Lower leg skin (tissue), 4 donors: ENCODE results near the gene C2orf76. TPM values are rescaled to one million over a fixed set of nuclear protein-coding genes. Genes with fewer than 3 reads are reported as not detected.

Source experiments
- DNase-seq, 2 donors: peaks; one replicate each; pipeline ENCODE4 v3.0.0-alpha.2; 2019; ENCODE audit warnings: low spot score in 2 of 2
- H3K4me3 ChIP-seq: fragments of 200-600 bp; sonication (generic); 2 replicates; pipeline ENCODE4 v1.5.1; 2017; ENCODE audit warnings: mild to moderate bottlenecking, low read depth; ENCODE audit not compliant: poor library complexity, severe bottlenecking
- POLR2A ChIP-seq, 2 donors: fragments of 450-650 bp; IDR thresholded peaks; one replicate each; pipeline ENCODE4 v1.6.1; 2016 to 2017; ENCODE audit warnings: antibody characterized with exemption in 2 of 2, mild to moderate bottlenecking in 1 of 2, moderate library complexity in 1 of 2
- WGBS, 2 donors: methylation state at CpG; one replicate each; pipeline ENCODE4 v1.1.5; 2018; 5-methylcytosine and 5-hydroxymethylcytosine counted together
- intact Hi-C: fragments of 100-400 bp; cut with DNase I; formaldehyde crosslinking; loops from one replicate; pipeline ENCODE4 v1.15.0; 2023; ENCODE audit warnings: low total_unique reads
- total RNA-seq, 4 donors: library from RNA; depleted of rRNA; stranded (reverse); fragments of >200 nt; gene quantifications; one replicate each; pipeline ENCODE4 v1.1.0, GENCODE V29; 2016
- TF ChIP-seq, protein P1 (sequence below), 3 donors: fragments of 450-650 bp; IDR thresholded peaks; one replicate each; pipeline ENCODE4 v1.5.1; 2016; ENCODE audit warnings: antibody characterized with exemption in 3 of 3, mild to moderate bottlenecking in 3 of 3, moderate library complexity in 2 of 3

The C2orf76 gene
- total RNA-seq, 4 donors from 2014 or later, result 13.3 to 18.3 (median 16.7) TPM

DNA sequence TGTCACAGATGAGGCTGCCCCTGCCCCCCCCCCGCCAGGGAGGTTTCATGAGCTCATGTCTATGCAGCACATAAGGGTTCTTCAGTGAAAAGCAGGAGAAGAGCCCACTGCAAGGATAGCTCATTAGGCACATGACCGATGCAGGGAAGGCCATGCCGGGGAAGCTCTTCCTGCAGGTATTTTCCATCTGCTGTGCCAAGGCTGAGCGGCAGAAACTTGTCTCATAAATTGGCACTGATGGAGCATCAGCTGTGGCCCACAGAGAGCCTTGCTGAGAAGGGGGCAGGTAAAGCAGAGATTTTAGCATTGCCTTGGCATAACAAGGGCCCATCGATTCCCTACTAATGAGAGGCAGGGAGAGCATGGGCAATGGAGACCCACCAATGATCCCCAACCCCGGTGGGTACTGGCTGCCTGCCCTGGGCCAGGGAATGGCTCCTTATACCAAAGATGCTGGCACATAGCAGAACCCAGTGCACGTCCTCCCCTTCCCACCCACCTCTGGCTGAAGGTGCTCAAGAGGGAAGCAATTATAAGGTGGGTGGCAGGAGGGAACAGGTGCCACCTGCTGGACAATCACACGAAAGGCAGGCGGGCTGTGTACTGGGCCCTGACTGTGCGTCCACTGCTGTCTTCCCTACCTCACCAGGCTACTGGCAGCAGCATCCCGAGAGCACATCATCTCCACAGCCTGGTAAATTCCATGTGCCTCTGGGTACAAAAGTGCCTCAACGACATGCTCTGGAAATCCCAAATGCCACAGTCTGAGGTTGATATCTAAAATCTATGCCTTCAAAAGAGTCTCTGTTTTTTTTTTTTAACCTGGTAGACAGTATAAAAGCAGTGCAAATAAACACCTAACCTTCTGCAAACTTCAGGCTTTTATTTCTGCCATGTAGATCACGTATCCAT, 101.6 kb downstream of the C2orf76 start:
- WGBS, 2 donors, result 59 to 63% methylated on average over 12 to 13 of the region's 13 CpGs
- no peak overlapping the region for H3K4me3 ChIP-seq
- DNase-seq, result peak in 1 of 2 donors; percentile 81
- intact Hi-C loops, result no loop called here
- no peak for TF ChIP-seq POLR2A (IDR thresholded peaks at IDR 0.05)
- TF ChIP-seq, protein P1, sequence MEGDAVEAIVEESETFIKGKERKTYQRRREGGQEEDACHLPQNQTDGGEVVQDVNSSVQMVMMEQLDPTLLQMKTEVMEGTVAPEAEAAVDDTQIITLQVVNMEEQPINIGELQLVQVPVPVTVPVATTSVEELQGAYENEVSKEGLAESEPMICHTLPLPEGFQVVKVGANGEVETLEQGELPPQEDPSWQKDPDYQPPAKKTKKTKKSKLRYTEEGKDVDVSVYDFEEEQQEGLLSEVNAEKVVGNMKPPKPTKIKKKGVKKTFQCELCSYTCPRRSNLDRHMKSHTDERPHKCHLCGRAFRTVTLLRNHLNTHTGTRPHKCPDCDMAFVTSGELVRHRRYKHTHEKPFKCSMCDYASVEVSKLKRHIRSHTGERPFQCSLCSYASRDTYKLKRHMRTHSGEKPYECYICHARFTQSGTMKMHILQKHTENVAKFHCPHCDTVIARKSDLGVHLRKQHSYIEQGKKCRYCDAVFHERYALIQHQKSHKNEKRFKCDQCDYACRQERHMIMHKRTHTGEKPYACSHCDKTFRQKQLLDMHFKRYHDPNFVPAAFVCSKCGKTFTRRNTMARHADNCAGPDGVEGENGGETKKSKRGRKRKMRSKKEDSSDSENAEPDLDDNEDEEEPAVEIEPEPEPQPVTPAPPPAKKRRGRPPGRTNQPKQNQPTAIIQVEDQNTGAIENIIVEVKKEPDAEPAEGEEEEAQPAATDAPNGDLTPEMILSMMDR (IDR thresholded peaks at IDR 0.05), result no peak

DNA sequence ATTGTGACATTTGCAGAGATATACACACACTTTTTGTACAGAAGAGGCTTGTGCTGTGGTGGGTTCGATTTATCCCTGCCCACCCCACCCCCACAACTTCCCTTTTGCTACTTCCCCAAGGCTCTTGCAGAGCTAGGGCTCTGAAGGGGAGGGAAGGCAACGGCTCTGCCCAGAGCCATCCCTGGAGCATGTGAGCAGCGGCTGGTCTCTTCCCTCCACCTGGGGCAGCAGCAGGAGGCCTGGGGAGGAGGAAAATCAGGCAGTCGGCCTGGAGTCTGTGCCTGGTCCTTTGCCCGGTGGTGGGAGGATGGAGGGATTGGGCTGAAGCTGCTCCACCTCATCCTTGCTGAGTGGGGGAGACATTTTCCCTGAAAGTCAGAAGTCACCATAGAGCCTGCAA, 103.0 kb downstream of the C2orf76 start:
- intact Hi-C loops, result no loop called here
- peak in 1 of 2 donors; percentile 45 for DNase-seq
- no peak overlapping the region for H3K4me3 ChIP-seq
- WGBS, 2 donors, result 66 to 75% methylated on average over 5 of the region's 5 CpGs
- TF ChIP-seq, protein P1 (IDR thresholded peaks at IDR 0.05), result no peak
- no peak for TF ChIP-seq POLR2A (IDR thresholded peaks at IDR 0.05)

DNA sequence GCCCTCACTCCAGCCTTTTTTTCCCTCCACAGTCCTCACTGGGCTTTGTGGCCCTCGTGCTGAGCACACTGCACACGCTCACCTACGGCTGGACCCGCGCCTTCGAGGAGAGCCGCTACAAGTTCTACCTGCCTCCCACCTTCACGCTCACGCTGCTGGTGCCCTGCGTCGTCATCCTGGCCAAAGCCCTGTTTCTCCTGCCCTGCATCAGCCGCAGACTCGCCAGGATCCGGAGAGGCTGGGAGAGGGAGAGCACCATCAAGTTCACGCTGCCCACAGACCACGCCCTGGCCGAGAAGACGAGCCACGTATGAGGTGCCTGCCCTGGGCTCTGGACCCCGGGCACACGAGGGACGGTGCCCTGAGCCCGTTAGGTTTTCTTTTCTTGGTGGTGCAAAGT, 103.6 kb downstream of the C2orf76 start:
- no peak overlapping the region for H3K4me3 ChIP-seq
- DNase-seq, result peak in 1 of 2 donors; percentile 61
- WGBS, 2 donors, result 94 to 95% methylated on average over 23 of the region's 23 CpGs
- intact Hi-C loops, result no loop called here
- TF ChIP-seq, protein P1 (IDR thresholded peaks at IDR 0.05), result no peak
- no peak for TF ChIP-seq POLR2A (IDR thresholded peaks at IDR 0.05)

DNA sequence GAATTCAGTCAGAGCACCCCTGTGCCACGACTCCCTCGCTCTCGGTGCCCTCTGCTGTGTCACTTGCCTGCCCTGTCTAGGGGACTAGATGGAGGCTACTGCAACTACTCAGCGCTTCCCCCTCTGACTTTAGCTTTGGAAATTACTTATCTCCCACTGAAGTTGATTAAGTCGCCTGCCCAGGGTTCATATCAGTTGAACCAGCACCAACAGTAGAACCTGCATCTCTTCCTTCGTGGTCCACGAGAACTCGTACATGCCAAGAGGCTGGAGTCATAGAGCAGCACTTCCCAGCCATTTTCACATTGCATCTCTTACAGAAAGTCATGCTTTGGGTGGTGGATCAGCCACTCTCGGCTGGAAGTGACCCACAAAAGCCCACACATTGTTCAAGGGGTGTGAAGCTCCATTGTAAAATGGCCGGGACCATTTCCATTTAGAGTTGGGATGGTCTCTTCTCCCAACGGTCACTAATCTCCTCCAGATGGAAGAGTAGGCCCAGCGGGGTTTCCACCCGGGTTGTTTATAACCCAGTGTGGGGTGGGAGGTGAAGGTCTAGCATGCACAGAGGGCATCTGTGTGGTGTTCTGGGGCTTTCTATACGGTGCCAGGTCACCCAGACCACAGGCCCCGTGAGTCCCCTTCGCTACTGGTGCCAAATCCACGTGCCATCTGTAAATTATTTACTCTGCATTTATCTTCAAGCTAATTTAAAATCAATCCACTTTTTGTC, 105.0 kb downstream of the C2orf76 start:
- intact Hi-C loops, result no loop called here
- 83 to 87% methylated on average over 17 of the region's 17 CpGs for WGBS, 2 donors
- H3K4me3 ChIP-seq, result no peak overlapping the region
- TF ChIP-seq, protein P1 (IDR thresholded peaks at IDR 0.05), result no peak
- TF ChIP-seq POLR2A (IDR thresholded peaks at IDR 0.05), result no peak
- DNase-seq, result no peak

DNA sequence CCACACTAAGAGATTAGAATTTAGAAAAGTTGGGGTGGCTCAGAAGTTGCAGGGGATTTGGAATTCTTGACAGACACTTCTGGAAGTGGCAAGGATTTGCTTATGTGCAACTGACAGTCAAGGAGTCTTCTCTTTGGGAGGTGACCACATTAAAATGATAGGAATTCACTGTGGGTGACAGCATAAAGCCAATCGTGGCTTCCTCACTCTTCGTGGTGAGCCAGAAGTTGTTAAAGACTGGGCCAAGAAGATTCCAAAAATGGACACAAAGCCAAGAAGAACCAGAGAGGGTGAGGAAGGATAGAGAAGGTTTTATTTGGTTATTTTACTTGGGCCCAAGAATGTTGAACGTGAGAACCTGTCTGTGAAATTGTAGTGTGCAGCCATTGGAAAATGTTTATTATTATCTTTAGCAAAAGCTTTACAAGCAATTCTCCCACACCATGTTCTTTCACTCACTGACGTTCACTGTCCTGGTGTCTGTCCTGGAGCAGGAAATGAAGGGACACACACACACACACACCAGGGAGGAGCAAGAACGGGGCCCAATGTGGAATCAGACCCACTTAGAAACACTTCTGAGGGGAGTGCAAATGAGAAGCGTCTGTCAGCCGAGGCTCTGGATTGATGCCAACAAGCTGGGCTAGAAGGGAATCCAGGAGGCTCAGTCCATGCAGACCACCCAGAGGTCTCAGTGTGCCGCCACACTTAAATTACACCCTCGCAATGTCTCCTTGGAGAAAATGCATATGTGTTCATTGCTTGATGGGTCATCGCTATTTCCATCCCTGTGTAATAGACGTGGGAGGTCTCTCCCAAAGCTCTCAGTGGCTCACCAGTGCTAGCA, 105.8 kb downstream of the C2orf76 start:
- no peak for TF ChIP-seq POLR2A (IDR thresholded peaks at IDR 0.05)
- TF ChIP-seq, protein P1 (IDR thresholded peaks at IDR 0.05), result no peak
- intact Hi-C loops, result no loop called here
- WGBS, 2 donors, result 61 to 72% methylated on average over 11 of the region's 11 CpGs
- no peak overlapping the region for H3K4me3 ChIP-seq
- DNase-seq, result no peak
